ENCODE data around the gene ADGRV1. TPM values are rescaled to one million over a fixed set of nuclear protein-coding genes. Genes with fewer than 3 reads are reported as not detected.

Gene ADGRV1
- total RNA-seq, 5 donors from 2014 or later (not counting 1 experiment from before 2014, with no cell fraction given): 0.68 to 1.6 (median 1.2) TPM; not detected in 1

DNA sequence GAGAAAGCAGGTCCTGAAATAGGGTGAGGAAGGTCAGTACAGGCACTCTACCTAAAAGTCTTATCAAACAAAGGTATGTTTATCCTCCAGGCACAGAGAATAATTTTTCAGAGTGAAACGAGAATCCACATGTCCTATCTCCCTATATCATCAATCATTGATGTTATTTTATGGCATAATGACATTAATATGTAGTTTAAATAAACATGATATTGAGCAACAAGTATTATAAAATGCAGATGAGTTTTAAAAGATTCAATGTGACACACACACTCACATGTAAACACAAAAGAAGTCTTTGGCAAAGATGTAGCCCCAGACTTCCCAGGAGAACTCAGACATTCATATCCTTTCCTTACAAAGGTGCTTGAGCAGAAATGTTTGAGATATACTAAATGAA is 389.1 kb downstream of the ADGRV1 start:
- H3K27ac Mint-ChIP-seq: no peak overlapping the region
- no peak for DNase-seq
- CTCF ChIA-PET: no interaction called here
- no peak overlapping the region for H3K4me3 Mint-ChIP-seq
- Histone ChIP-seq H3K27ac (ENCODE audit: low read length) (no peak overlapping the region), H3K9me3 (no peaks in the 10 kb centered on the region), H3K4me1 (ENCODE audit: control insufficient read depth in 1 of 2, extremely low read depth in 1 of 2, insufficient read depth in 2 of 2, low read length in 2 of 2) (no peaks in the 10 kb centered on the region), H3K27me3 (replicated peaks in 1 of 2; ENCODE audit: control insufficient read depth in 2 of 2, extremely low read depth in 1 of 2, insufficient read depth in 2 of 2, low read length in 1 of 2) (no peaks in the 10 kb centered on the region), H3K36me3 (ENCODE audit: control insufficient read depth in 2 of 2, extremely low read depth in 1 of 2, insufficient read depth in 1 of 2, low read length in 1 of 2) (no peaks in the 10 kb centered on the region), H3K4me3 (ENCODE audit: control insufficient read depth in 1 of 2, extremely low read depth in 1 of 2, low read length in 1 of 2) (no peak overlapping the region)
- H3K4me1 Mint-ChIP-seq: no peaks in the 10 kb centered on the region
- H3K27me3 Mint-ChIP-seq: peaks cover 5 to 31% of the 10 kb centered on the region in 2 donors
- H3K9me3 Mint-ChIP-seq: no peaks in the 10 kb centered on the region
- H3K36me3 Mint-ChIP-seq: no peaks in the 10 kb centered on the region
- no CpG with 5 or more reads among the region's 1 CpG for WGBS (ENCODE audit: insufficient coverage)
- POLR2A ChIA-PET: interaction anchor here in 1 of 2 donors (0.6 kb wide), 1 partner anchor 82 kb away, joined by 3 read pairs; no protein-coding TSS in a partner anchor
- no peak for ATAC-seq (replicated peaks in 1 of 4)

DNA sequence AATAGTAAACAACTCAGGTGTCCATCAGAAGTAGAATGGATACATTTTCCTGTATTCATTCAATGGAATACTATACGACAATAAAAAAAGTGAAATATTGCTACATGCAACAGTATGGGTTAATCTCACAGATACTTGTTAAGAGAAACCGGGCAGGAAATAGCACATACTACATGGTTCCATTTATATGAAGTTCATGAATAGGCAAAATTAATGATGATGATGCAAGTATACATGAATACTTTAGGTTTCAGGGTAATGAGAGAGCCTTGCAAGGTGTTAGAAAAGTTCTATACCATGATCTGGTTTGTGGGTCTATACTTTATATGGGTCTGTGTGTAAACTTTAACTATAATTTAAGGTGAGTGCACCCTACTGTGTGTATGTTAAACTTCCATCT is 390.4 kb downstream of the ADGRV1 start:
- Histone ChIP-seq H3K27ac (ENCODE audit: low read length) (no peak overlapping the region), H3K4me1 (ENCODE audit: control insufficient read depth in 1 of 2, extremely low read depth in 1 of 2, insufficient read depth in 2 of 2, low read length in 2 of 2) (no peaks in the 10 kb centered on the region), H3K36me3 (ENCODE audit: control insufficient read depth in 2 of 2, extremely low read depth in 1 of 2, insufficient read depth in 1 of 2, low read length in 1 of 2) (no peaks in the 10 kb centered on the region), H3K27me3 (replicated peaks in 1 of 2; ENCODE audit: control insufficient read depth in 2 of 2, extremely low read depth in 1 of 2, insufficient read depth in 2 of 2, low read length in 1 of 2) (no peaks in the 10 kb centered on the region), H3K4me3 (ENCODE audit: control insufficient read depth in 1 of 2, extremely low read depth in 1 of 2, low read length in 1 of 2) (no peak overlapping the region), H3K9me3 (no peaks in the 10 kb centered on the region)
- Mint-ChIP-seq H3K9me3 (no peaks in the 10 kb centered on the region), H3K4me3 (no peak overlapping the region), H3K27me3 (peaks cover 11 to 38% of the 10 kb centered on the region in 2 donors), H3K36me3 (no peaks in the 10 kb centered on the region), H3K27ac (no peak overlapping the region), H3K4me1 (no peaks in the 10 kb centered on the region)
- POLR2A ChIA-PET: no interaction called here
- ATAC-seq (replicated peaks in 1 of 4) (no peak), DNase-seq (no peak)
- WGBS (ENCODE audit: insufficient coverage): no CpG with 5 or more reads among the region's 2 CpGs
- CTCF ChIA-PET: no interaction called here

DNA sequence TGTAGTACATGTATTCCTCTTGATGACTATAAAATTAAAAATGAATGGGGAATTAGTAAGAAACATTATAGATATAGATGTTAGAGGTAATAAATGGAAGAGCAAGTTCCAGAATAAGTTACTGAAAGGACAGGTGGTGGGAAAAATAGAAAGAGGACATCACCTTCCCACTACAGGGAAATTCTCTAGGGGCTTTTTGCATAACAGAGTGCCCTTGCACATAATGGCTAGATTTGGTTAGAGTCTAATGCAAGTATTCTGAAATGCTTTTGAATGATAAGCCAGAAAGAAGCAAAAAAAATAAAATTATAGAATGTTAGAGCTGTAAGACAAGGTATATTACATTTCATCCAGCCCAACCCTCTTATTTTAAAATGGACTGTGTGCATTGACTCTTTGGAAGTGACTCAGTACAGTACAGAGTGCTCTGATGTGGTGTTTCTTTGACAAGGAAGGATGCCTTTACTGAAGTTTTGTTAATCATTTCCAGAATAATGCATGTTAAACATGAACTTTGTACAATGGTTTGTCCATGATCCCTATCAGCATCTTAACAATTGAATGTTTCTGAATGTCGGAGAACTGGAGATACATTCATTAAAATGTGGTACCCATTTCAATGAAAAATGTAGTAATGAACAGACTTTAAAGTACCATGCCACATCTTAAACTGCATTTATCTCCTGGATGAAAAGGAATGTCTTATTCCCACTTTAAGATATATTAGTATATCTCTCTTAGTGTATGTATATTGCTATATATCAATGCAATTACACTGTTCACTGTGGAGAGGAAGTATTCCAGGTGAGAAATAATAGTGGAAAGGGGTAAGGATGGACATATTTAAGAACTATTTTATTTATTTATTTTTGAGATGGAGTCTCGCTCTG is 391.1 kb downstream of the ADGRV1 start:
- ChIA-PET CTCF (no interaction called here), POLR2A (no interaction called here)
- WGBS (ENCODE audit: insufficient coverage): 71% methylated on average over 1 of the region's 2 CpGs
- H3K27ac Mint-ChIP-seq: no peak overlapping the region
- DNase-seq (no peak), ATAC-seq (replicated peaks in 1 of 4) (no peak)
- no peaks in the 10 kb centered on the region for H3K4me1 Mint-ChIP-seq
- Histone ChIP-seq H3K27ac (ENCODE audit: low read length) (no peak overlapping the region), H3K4me1 (ENCODE audit: control insufficient read depth in 1 of 2, extremely low read depth in 1 of 2, insufficient read depth in 2 of 2, low read length in 2 of 2) (no peaks in the 10 kb centered on the region), H3K36me3 (ENCODE audit: control insufficient read depth in 2 of 2, extremely low read depth in 1 of 2, insufficient read depth in 1 of 2, low read length in 1 of 2) (no peaks in the 10 kb centered on the region), H3K27me3 (replicated peaks in 1 of 2; ENCODE audit: control insufficient read depth in 2 of 2, extremely low read depth in 1 of 2, insufficient read depth in 2 of 2, low read length in 1 of 2) (no peaks in the 10 kb centered on the region), H3K9me3 (no peaks in the 10 kb centered on the region), H3K4me3 (ENCODE audit: control insufficient read depth in 1 of 2, extremely low read depth in 1 of 2, low read length in 1 of 2) (no peak overlapping the region)
- H3K9me3 Mint-ChIP-seq: no peaks in the 10 kb centered on the region
- H3K4me3 Mint-ChIP-seq: no peak overlapping the region
- no peaks in the 10 kb centered on the region for H3K36me3 Mint-ChIP-seq
- H3K27me3 Mint-ChIP-seq: peaks cover 11 to 38% of the 10 kb centered on the region in 2 donors

DNA sequence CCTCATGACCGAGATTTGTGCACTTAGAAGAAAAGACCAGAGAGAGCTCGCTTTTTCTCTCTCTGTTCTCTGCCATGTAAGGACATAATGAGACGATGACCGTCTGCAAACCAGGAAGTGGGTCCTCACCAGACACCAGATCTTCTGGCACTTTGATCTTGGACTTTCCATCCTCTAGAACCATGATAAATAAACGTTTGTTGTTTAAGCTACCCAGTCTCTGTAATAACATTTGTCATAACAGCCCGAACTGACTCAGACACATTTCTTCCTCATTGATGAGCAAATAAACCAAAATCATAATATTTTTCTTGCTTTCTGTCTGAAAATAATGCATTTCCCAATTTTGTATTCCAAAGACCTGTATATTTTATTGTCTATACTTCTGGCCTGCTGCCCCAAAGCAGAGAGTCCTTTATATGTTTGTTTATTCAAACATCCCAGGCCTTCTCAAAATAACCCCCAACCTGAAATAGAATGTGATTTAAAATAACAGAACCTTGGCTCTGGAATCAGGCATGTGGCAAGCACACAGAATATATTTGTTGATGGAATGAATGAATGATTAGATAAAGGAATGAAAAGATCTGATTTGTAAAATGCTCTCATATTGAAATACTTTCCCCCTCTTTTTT is 396.5 kb downstream of the ADGRV1 start:
- Mint-ChIP-seq H3K4me1 (peaks cover 0 to 3% (median 0%) of the 10 kb centered on the region in 3 donors), H3K9me3 (no peaks in the 10 kb centered on the region), H3K4me3 (no peak overlapping the region), H3K27me3 (peaks cover 17 to 27% of the 10 kb centered on the region in 2 donors), H3K27ac (no peak overlapping the region), H3K36me3 (no peaks in the 10 kb centered on the region)
- POLR2A ChIA-PET: no interaction called here
- no peak overlapping the region for H3K27ac ChIP-seq (ENCODE audit: low read length)
- WGBS (ENCODE audit: insufficient coverage): 79% methylated on average over 4 of the region's 6 CpGs
- no peak overlapping the region for H3K4me3 ChIP-seq (ENCODE audit: control insufficient read depth in 1 of 2, extremely low read depth in 1 of 2, low read length in 1 of 2)
- CTCF ChIA-PET: no interaction called here
- ATAC-seq (replicated peaks in 1 of 4): no peak
- H3K27me3 ChIP-seq (replicated peaks in 1 of 2; ENCODE audit: control insufficient read depth in 2 of 2, extremely low read depth in 1 of 2, insufficient read depth in 2 of 2, low read length in 1 of 2): peaks cover 0 to 3% of the 10 kb centered on the region in 2 experiments
- H3K4me1 ChIP-seq (ENCODE audit: control insufficient read depth in 1 of 2, extremely low read depth in 1 of 2, insufficient read depth in 2 of 2, low read length in 2 of 2): no peaks in the 10 kb centered on the region
- no peaks in the 10 kb centered on the region for H3K36me3 ChIP-seq (ENCODE audit: control insufficient read depth in 2 of 2, extremely low read depth in 1 of 2, insufficient read depth in 1 of 2, low read length in 1 of 2)
- no peaks in the 10 kb centered on the region for H3K9me3 ChIP-seq
- DNase-seq: no peak

DNA sequence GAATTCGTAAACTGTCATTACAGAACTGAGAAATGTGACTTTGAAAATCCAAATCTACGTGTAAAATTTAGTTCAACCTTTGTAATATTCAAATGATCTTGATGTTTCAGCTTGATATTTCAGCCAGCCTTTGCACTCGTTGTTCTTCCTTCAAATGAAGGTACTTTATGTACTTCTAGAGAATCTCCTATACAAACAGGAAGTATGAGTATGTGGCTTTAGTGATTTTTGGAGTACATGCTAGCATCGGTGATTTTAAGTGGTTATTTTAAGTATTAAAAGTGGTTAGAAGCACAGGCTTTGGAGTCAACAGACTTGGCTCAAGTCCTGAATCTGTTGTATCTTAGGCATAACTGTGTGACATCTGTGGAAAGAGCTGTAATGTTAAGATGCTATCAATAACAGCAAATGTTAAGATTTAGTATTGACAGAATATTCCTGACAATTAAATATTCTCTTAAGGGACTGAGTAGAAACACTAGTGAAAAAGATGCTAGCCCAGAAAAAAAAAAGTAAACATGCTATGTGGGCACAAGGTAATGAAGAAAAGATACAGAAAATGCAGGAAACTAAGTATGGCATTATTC is 398.0 kb downstream of the ADGRV1 start:
- ChIA-PET CTCF (no interaction called here), POLR2A (no interaction called here)
- Histone ChIP-seq H3K4me1 (ENCODE audit: control insufficient read depth in 1 of 2, extremely low read depth in 1 of 2, insufficient read depth in 2 of 2, low read length in 2 of 2) (no peaks in the 10 kb centered on the region), H3K4me3 (ENCODE audit: control insufficient read depth in 1 of 2, extremely low read depth in 1 of 2, low read length in 1 of 2) (no peak overlapping the region), H3K9me3 (no peaks in the 10 kb centered on the region), H3K36me3 (ENCODE audit: control insufficient read depth in 2 of 2, extremely low read depth in 1 of 2, insufficient read depth in 1 of 2, low read length in 1 of 2) (no peaks in the 10 kb centered on the region), H3K27ac (ENCODE audit: low read length) (no peak overlapping the region), H3K27me3 (replicated peaks in 1 of 2; ENCODE audit: control insufficient read depth in 2 of 2, extremely low read depth in 1 of 2, insufficient read depth in 2 of 2, low read length in 1 of 2) (peaks cover 0 to 3% of the 10 kb centered on the region in 2 experiments)
- H3K36me3 Mint-ChIP-seq: no peaks in the 10 kb centered on the region
- ATAC-seq (replicated peaks in 1 of 4) (no peak), DNase-seq (no peak)
- no peak overlapping the region for H3K27ac Mint-ChIP-seq
- H3K4me1 Mint-ChIP-seq: peaks cover 0 to 3% (median 0%) of the 10 kb centered on the region in 3 donors
- 0% methylated on average over 1 of the region's 4 CpGs for WGBS (ENCODE audit: insufficient coverage)
- no peak overlapping the region for H3K4me3 Mint-ChIP-seq
- H3K9me3 Mint-ChIP-seq: no peaks in the 10 kb centered on the region
- peaks cover 17 to 22% of the 10 kb centered on the region in 2 donors for H3K27me3 Mint-ChIP-seq

DNA sequence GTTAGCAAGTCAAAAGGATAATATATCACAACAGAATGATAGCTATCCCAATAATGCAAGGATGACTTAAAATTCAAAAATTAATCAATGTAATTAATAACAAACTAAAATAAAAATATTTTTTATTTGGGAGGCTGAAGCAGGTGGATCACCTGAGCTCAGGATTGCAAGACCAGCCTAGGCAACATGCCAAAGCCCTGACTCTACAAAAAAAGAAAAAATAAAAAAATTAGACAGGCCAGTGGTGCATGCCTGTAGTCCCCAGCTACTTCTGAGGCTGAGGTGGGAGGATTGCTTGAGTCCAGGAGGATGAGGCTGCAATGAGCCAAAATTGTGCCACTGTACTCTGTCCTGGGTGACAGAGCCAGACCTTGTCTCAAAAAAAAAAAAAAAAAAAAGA is 399.3 kb downstream of the ADGRV1 start:
- Mint-ChIP-seq H3K27me3 (peaks cover 9 to 16% of the 10 kb centered on the region in 2 donors), H3K4me3 (no peak overlapping the region), H3K9me3 (no peaks in the 10 kb centered on the region), H3K4me1 (peaks cover 0 to 3% (median 0%) of the 10 kb centered on the region in 3 donors), H3K36me3 (no peaks in the 10 kb centered on the region), H3K27ac (no peak overlapping the region)
- Histone ChIP-seq H3K4me3 (ENCODE audit: control insufficient read depth in 1 of 2, extremely low read depth in 1 of 2, low read length in 1 of 2) (no peak overlapping the region), H3K27me3 (replicated peaks in 1 of 2; ENCODE audit: control insufficient read depth in 2 of 2, extremely low read depth in 1 of 2, insufficient read depth in 2 of 2, low read length in 1 of 2) (peaks cover 0 to 3% of the 10 kb centered on the region in 2 experiments), H3K27ac (ENCODE audit: low read length) (no peak overlapping the region), H3K4me1 (ENCODE audit: control insufficient read depth in 1 of 2, extremely low read depth in 1 of 2, insufficient read depth in 2 of 2, low read length in 2 of 2) (no peaks in the 10 kb centered on the region), H3K9me3 (no peaks in the 10 kb centered on the region), H3K36me3 (ENCODE audit: control insufficient read depth in 2 of 2, extremely low read depth in 1 of 2, insufficient read depth in 1 of 2, low read length in 1 of 2) (no peaks in the 10 kb centered on the region)
- ATAC-seq (replicated peaks in 1 of 4): no peak
- ChIA-PET POLR2A (no interaction called here), CTCF (no interaction called here)
- no peak for DNase-seq
